A549 (cell line): Measurements from ENCODE around the gene FAM193A. TPM values are rescaled to one million over a fixed set of nuclear protein-coding genes. Genes with fewer than 3 reads are reported as not detected.

ENCODE experiments used
- ATAC-seq, 2 experiments: fragments of 200-7000 bp in 1 of 2; fragments of >200 bp in 1 of 2; cut with Nextera tagmentation in 1 of 2; cut with Tn5 transposase in 1 of 2; 3 replicates each; pipeline versions ENCODE4 v1.8.0 to v1.9.1; 2018 to 2020; ENCODE audit warnings: mild to moderate bottlenecking in 1 of 2, moderate library complexity in 1 of 2
- CTCF ChIA-PET: fragments of 300-600 bp; sonication (Branson Sonifier 250); formaldehyde crosslinking; extraction: SDS; loops from one replicate; lab custom pipeline; 2021; ENCODE audit warnings: antibody characterized with exemption, inconsistent platforms; lab: Yijun Ruan, JAX
- POLR2A ChIA-PET: fragments of 350-600 bp; formaldehyde crosslinking; extraction: SDS; loops from one replicate; lab custom pipeline; 2021; ENCODE audit warnings: antibody characterized with exemption, inconsistent platforms; lab: Yijun Ruan, JAX
- DNase-seq, 2 experiments: peaks; one replicate each; pipeline versions ENCODE4 v3.0.0 to v3.0.0-alpha.2; 2011 to 2016; ENCODE audit warnings: low read depth in 1 of 2, low spot score in 1 of 2
- FAIRE-seq: peaks from 2 replicates; lab custom pipeline; 2011; peaks lifted over from hg19 to GRCh38; lab: Jason Lieb, UNC
- H3K27ac ChIP-seq, 2 experiments: fragments of >200 bp; sonication (Bioruptor Twin); formaldehyde crosslinking; 3 replicates each; pipeline ENCODE4 v1.5.1; 2016 to 2017
- H3K4me1 ChIP-seq: fragments of >200 bp; sonication (Bioruptor Twin); formaldehyde crosslinking; 3 replicates; pipeline ENCODE4 v1.6.1; 2016
- H3K4me2 ChIP-seq: fragments of >200 bp; sonication (Bioruptor Twin); formaldehyde crosslinking; 3 replicates; pipeline ENCODE4 v1.6.1; 2016
- H3K4me3 ChIP-seq: fragments of >200 bp; sonication (Bioruptor Twin); formaldehyde crosslinking; 3 replicates; pipeline ENCODE4 v1.5.1; 2016
- H3K9me3 ChIP-seq: fragments of >200 bp; sonication (Bioruptor Twin); formaldehyde crosslinking; 3 replicates; pipeline ENCODE4 v1.6.1; 2016
- ATOH8 ChIP-seq: fragments of 250-450 bp; sonication (Bioruptor Pico); IDR thresholded peaks from 2 replicates; pipeline ENCODE4 v1.5.0; 2020; ENCODE audit warnings: low read depth, mild to moderate bottlenecking, moderate library complexity
- BCL3 ChIP-seq: fragments of >200 bp; sonication (Bioruptor Twin); formaldehyde crosslinking; IDR thresholded peaks from 3 replicates; pipeline ENCODE4 v1.6.1; 2016
- BHLHE40 ChIP-seq: IDR thresholded peaks from 2 replicates; pipeline ENCODE4 v1.6.1; 2012; ENCODE audit warnings: low read depth, low read length, inconsistent platforms
- CBX2 ChIP-seq: fragments of 200-600 bp; sonication (generic); IDR thresholded peaks from 2 replicates; pipeline ENCODE4 v1.6.1; 2016; ENCODE audit warnings: low read depth, mild to moderate bottlenecking, borderline replicate concordance
- CHD2 ChIP-seq: fragments of 150-350 bp; IDR thresholded peaks from 2 replicates; pipeline ENCODE4 v1.6.1; 2014; ENCODE audit warnings: low read length; ENCODE audit not compliant: partially characterized antibody
- E2F6 ChIP-seq: IDR thresholded peaks from 2 replicates; pipeline ENCODE4 v1.6.1; 2012; ENCODE audit warnings: low read depth, borderline replicate concordance
- EHF ChIP-seq: fragments of 250-450 bp; sonication (Bioruptor Pico); IDR thresholded peaks from 2 replicates; pipeline ENCODE4 v1.5.0; 2020; ENCODE audit warnings: mild to moderate bottlenecking
- ELK1 ChIP-seq: fragments of 150-350 bp; IDR thresholded peaks from 2 replicates; pipeline ENCODE4 v1.6.1; 2014; ENCODE audit warnings: low read depth, mild to moderate bottlenecking, low read length
- FOSB ChIP-seq: fragments of 250-450 bp; sonication (Bioruptor Pico); IDR thresholded peaks from 2 replicates; pipeline ENCODE4 v1.5.0; 2020; ENCODE audit warnings: mild to moderate bottlenecking, moderate library complexity
- FOXS1 ChIP-seq: fragments of 250-450 bp; sonication (Bioruptor Pico); IDR thresholded peaks from 2 replicates; pipeline ENCODE4 v1.5.0; 2020; ENCODE audit warnings: mild to moderate bottlenecking, moderate library complexity
- HES2 ChIP-seq: fragments of >200 bp; sonication (Bioruptor Twin); formaldehyde crosslinking; IDR thresholded peaks from 2 replicates; pipeline ENCODE4 v1.6.1; 2016
- HEYL ChIP-seq: fragments of 250-450 bp; sonication (Bioruptor Pico); IDR thresholded peaks from 2 replicates; pipeline ENCODE4 v1.8.0; 2021; ENCODE audit warnings: mild to moderate bottlenecking, moderate library complexity
- HOXA7 ChIP-seq: fragments of 250-450 bp; sonication (Bioruptor Pico); IDR thresholded peaks from 2 replicates; pipeline ENCODE4 v1.5.0; 2020; ENCODE audit warnings: mild to moderate bottlenecking, moderate library complexity
- HOXB5 ChIP-seq: fragments of 250-450 bp; sonication (Bioruptor Pico); IDR thresholded peaks from 2 replicates; pipeline ENCODE4 v1.5.0; 2020; ENCODE audit warnings: mild to moderate bottlenecking, moderate library complexity
- KDM1A ChIP-seq: fragments of 200-600 bp; sonication (generic); IDR thresholded peaks from 2 replicates; pipeline ENCODE4 v1.6.1; 2016; ENCODE audit warnings: low read depth, mild to moderate bottlenecking
- KDM5A ChIP-seq: fragments of 200-600 bp; sonication (generic); IDR thresholded peaks from 2 replicates; pipeline ENCODE4 v1.6.1; 2016; ENCODE audit warnings: antibody characterized with exemption, mild to moderate bottlenecking
- MAFK ChIP-seq: fragments of 450-650 bp; IDR thresholded peaks from 2 replicates; pipeline ENCODE4 v1.6.1; 2014; ENCODE audit not compliant: partially characterized antibody
- MAZ ChIP-seq: fragments of 150-350 bp; IDR thresholded peaks from 2 replicates; pipeline ENCODE4 v1.6.1; 2014; ENCODE audit warnings: antibody characterized with exemption, low read depth, low read length, borderline replicate concordance
- MYC ChIP-seq: IDR thresholded peaks from 2 replicates; pipeline ENCODE4 v1.6.1; 2012; ENCODE audit warnings: mild to moderate bottlenecking, inconsistent platforms, low read length, improper control_type of control experiment, borderline replicate concordance
- NFE2L2 ChIP-seq: fragments of 150-350 bp; conservative IDR thresholded peaks from 2 replicates; pipeline ENCODE4 v1.6.1; 2014; ENCODE audit warnings: low read length
- NR3C1 ChIP-seq: fragments of >200 bp; sonication (Bioruptor Twin); formaldehyde crosslinking; IDR thresholded peaks from 3 replicates; pipeline ENCODE4 v1.6.1; 2017
- PHF8 ChIP-seq: fragments of 200-600 bp; sonication (generic); IDR thresholded peaks from 2 replicates; pipeline ENCODE4 v1.6.1; 2016; ENCODE audit warnings: low read depth, mild to moderate bottlenecking, antibody characterized with exemption, moderate library complexity, borderline replicate concordance
- POLR2A ChIP-seq: IDR thresholded peaks from 2 replicates; pipeline ENCODE4 v1.6.1; 2012; ENCODE audit warnings: mild to moderate bottlenecking, low read length
- RARB ChIP-seq: fragments of 250-450 bp; sonication (Bioruptor Pico); IDR thresholded peaks from 2 replicates; pipeline ENCODE4 v1.8.0; 2021; ENCODE audit warnings: mild to moderate bottlenecking, moderate library complexity
- RFX5 ChIP-seq: fragments of 450-650 bp; IDR thresholded peaks from 2 replicates; pipeline ENCODE4 v1.7.1; 2014; ENCODE audit warnings: antibody characterized with exemption, mild to moderate bottlenecking, moderate library complexity
- SMC3 ChIP-seq: fragments of >200 bp; sonication (Bioruptor Twin); formaldehyde crosslinking; IDR thresholded peaks from 3 replicates; pipeline ENCODE4 v1.6.1; 2018; ENCODE audit warnings: inconsistent platforms
- SREBF2 ChIP-seq: fragments of 450-650 bp; IDR thresholded peaks from 2 replicates; pipeline ENCODE4 v1.6.1; 2014; ENCODE audit warnings: mild to moderate bottlenecking, moderate library complexity
- TP53 ChIP-seq: fragments of 250-450 bp; sonication (Bioruptor Pico); IDR thresholded peaks from 2 replicates; pipeline ENCODE4 v1.5.0; 2021; ENCODE audit warnings: mild to moderate bottlenecking, moderate library complexity
- ZSCAN20 ChIP-seq: fragments of 250-450 bp; sonication (Bioruptor Pico); IDR thresholded peaks from 2 replicates; pipeline ENCODE4 v1.8.0; 2022; ENCODE audit warnings: mild to moderate bottlenecking, moderate library complexity
- whole genome bisulfite sequencing: methylation state at CpG from one replicate; pipeline ENCODE4 v1.1.6; 2017; ENCODE audit errors: missing lambda C conversion rate; 5-methylcytosine and 5-hydroxymethylcytosine counted together
- polyA plus RNA-seq, 4 experiments: library from polyadenylated mRNA; depleted of rRNA in 3 of 4; stranded (reverse); fragments of >200 nt; fragmentation: RNase III in 1 of 4; extraction: RNeasy Plus Mini Kit Qiagen cat#74134 plus additional on column Dnase treatment in 1 of 4; gene quantifications; 2 replicates in 3 of 4; 3 replicates in 1 of 4; pipeline ENCODE4 v1.2.3, GENCODE V29; 2011 to 2017

Gene FAM193A
- polyA plus RNA-seq, 2 of the 4 experiments (the other 2 are of a cell fraction): 4.5 to 6.7 TPM

- no peak overlapping the region for H3K27ac ChIP-seq
- TF ChIP-seq SMC3 (no peak), TP53 (CRISPR knock-in tag) (no peak), FOSB (CRISPR knock-in tag) (no peak), HEYL (CRISPR knock-in tag) (no peak), ZSCAN20 (CRISPR knock-in tag) (no peak), ELK1 (no peak), ATOH8 (no peak), FOXS1 (CRISPR knock-in tag) (no peak), PHF8 (no peak), E2F6 (no peak), SREBF2 (no peak), KDM5A (no peak), HES2 (no peak), KDM1A (no peak), BCL3 (no peak), RARB (CRISPR knock-in tag) (no peak), EHF (CRISPR knock-in tag) (no peak)
- FAIRE-seq: no peak
- H3K9me3 ChIP-seq: no peaks in the 10 kb centered on the region
- no peak for ATAC-seq
- no peaks in the 10 kb centered on the region for H3K4me1 ChIP-seq
- ChIA-PET POLR2A (no interaction called here), CTCF (no interaction called here)
- 94% methylated on average over 11 of the region's 13 CpGs for WGBS
- DNase-seq: no peak
- no peak overlapping the region for H3K4me3 ChIP-seq
- H3K4me2 ChIP-seq: no peak overlapping the region
Observed at GRCh38 chr4:2510351-2511259, 25.8 kb upstream of the FAM193A start.

GRCh38 chr4:2511645-2512131 lies 24.8 kb upstream of the FAM193A start:
- TF ChIP-seq MYC: no peak
- TF ChIP-seq ZSCAN20 (CRISPR knock-in tag): no peak
- TF ChIP-seq HOXA7: no peak
- no peak for TF ChIP-seq BHLHE40
- no peak for TF ChIP-seq NFE2L2
- TF ChIP-seq FOXS1 (CRISPR knock-in tag): no peak
- TF ChIP-seq MAZ: no peak
- no peak for TF ChIP-seq CHD2
- TF ChIP-seq BCL3: no peak
- no peak for TF ChIP-seq HOXB5 (CRISPR knock-in tag)
- TF ChIP-seq CBX2: no peak
- no peak for TF ChIP-seq POLR2A
- TF ChIP-seq MAFK: no peak
- no peak for TF ChIP-seq RFX5
- no peak for TF ChIP-seq NR3C1
- ChIA-PET POLR2A (no interaction called here), CTCF (no interaction called here)
- no peak overlapping the region for H3K27ac ChIP-seq
- 84% methylated on average over 9 of the region's 9 CpGs for WGBS
- ATAC-seq (no peak), DNase-seq (no peak), FAIRE-seq (no peak)
- H3K4me3 ChIP-seq: no peak overlapping the region
- H3K4me2 ChIP-seq: no peak overlapping the region
- H3K9me3 ChIP-seq: no peaks in the 10 kb centered on the region
- H3K4me1 ChIP-seq: no peaks in the 10 kb centered on the region
